ENCODE data around the gene CLDN22. TPM values are rescaled to one million over a fixed set of nuclear protein-coding genes. Genes with fewer than 3 reads are reported as not detected.

The CLDN22 gene
- total and polyA plus RNA-seq, 4 donors = 0.09 to 0.49 (median 0.11) TPM; not detected in 1

DNA sequence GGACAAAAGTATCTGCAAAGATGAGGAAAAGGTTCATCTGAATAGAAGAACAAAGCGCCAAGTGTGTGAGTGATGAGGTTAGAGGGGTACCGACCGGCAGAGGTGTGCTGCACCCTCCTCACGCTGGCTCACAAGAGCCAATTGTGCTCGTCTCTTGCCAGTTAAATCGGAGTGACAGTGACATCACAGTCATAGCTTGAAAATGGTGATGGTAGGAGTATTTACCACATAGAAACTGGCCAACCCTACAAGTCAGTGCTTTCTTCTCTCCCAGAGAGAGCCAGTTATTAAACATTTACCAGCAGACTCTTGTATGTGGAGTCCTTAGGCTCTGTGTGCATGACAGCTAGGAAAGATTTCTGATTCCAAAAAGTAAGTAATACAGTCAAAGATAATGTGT, 32.4 kb downstream of the CLDN22 start:
- WGBS, 2 donors = 85 to 90% methylated on average over 6 of the region's 6 CpGs
- H3K4me3 ChIP-seq = no peak overlapping the region
- peaks cover 21 to 52% (median 35%) of the 10 kb centered on the region in 4 donors for H3K36me3 ChIP-seq (ENCODE audit: control insufficient read depth in 4 of 4, insufficient read depth in 4 of 4, low read length in 4 of 4)
- no peak overlapping the region for H3K27ac ChIP-seq (ENCODE audit: low read depth in 1 of 2, low read length in 1 of 2)
- H3K9me3 ChIP-seq (ENCODE audit: control insufficient read depth in 4 of 4, insufficient read depth in 3 of 4, low read length in 3 of 4) = no peaks in the 10 kb centered on the region
- no peaks in the 10 kb centered on the region for H3K27me3 ChIP-seq (ENCODE audit: control insufficient read depth in 3 of 3, insufficient read depth in 3 of 3, low read length in 2 of 3)
- no peak overlapping the region for H3K9ac ChIP-seq (ENCODE audit: insufficient read depth in 1 of 2, low read length in 2 of 2)
- DNase-seq = no peak
- TF ChIP-seq, protein P1, sequence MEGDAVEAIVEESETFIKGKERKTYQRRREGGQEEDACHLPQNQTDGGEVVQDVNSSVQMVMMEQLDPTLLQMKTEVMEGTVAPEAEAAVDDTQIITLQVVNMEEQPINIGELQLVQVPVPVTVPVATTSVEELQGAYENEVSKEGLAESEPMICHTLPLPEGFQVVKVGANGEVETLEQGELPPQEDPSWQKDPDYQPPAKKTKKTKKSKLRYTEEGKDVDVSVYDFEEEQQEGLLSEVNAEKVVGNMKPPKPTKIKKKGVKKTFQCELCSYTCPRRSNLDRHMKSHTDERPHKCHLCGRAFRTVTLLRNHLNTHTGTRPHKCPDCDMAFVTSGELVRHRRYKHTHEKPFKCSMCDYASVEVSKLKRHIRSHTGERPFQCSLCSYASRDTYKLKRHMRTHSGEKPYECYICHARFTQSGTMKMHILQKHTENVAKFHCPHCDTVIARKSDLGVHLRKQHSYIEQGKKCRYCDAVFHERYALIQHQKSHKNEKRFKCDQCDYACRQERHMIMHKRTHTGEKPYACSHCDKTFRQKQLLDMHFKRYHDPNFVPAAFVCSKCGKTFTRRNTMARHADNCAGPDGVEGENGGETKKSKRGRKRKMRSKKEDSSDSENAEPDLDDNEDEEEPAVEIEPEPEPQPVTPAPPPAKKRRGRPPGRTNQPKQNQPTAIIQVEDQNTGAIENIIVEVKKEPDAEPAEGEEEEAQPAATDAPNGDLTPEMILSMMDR (IDR thresholded peaks at IDR 0.05; ENCODE audit: control extremely low read depth, extremely low read depth) = no peak
- peaks cover 0 to 9% (median 2%) of the 10 kb centered on the region in 5 donors for H3K4me1 ChIP-seq (ENCODE audit: control insufficient read depth in 5 of 5, insufficient read depth in 5 of 5, low read length in 5 of 5)
- ATAC-seq (ENCODE audit: insufficient read depth, low FRiP score) = no peak

GRCh38 chr4:183287309-183287659, 32.8 kb downstream of the CLDN22 start:
- no peaks in the 10 kb centered on the region for H3K27me3 ChIP-seq (ENCODE audit: control insufficient read depth in 3 of 3, insufficient read depth in 3 of 3, low read length in 2 of 3)
- 69 to 87% methylated on average over 2 of the region's 2 CpGs for WGBS, 2 donors
- H3K9me3 ChIP-seq (ENCODE audit: control insufficient read depth in 4 of 4, insufficient read depth in 3 of 4, low read length in 3 of 4) = no peaks in the 10 kb centered on the region
- H3K9ac ChIP-seq (ENCODE audit: insufficient read depth in 1 of 2, low read length in 2 of 2) = no peak overlapping the region
- DNase-seq (no peak), ATAC-seq (ENCODE audit: insufficient read depth, low FRiP score) (no peak)
- TF ChIP-seq, protein P1 (IDR thresholded peaks at IDR 0.05; ENCODE audit: control extremely low read depth, extremely low read depth) = no peak
- peaks cover 0 to 9% (median 2%) of the 10 kb centered on the region in 5 donors for H3K4me1 ChIP-seq (ENCODE audit: control insufficient read depth in 5 of 5, insufficient read depth in 5 of 5, low read length in 5 of 5)
- H3K27ac ChIP-seq (ENCODE audit: low read depth in 1 of 2, low read length in 1 of 2) = no peak overlapping the region
- H3K4me3 ChIP-seq = no peak overlapping the region
- peaks cover 21 to 54% (median 39%) of the 10 kb centered on the region in 4 donors for H3K36me3 ChIP-seq (ENCODE audit: control insufficient read depth in 4 of 4, insufficient read depth in 4 of 4, low read length in 4 of 4)

DNA sequence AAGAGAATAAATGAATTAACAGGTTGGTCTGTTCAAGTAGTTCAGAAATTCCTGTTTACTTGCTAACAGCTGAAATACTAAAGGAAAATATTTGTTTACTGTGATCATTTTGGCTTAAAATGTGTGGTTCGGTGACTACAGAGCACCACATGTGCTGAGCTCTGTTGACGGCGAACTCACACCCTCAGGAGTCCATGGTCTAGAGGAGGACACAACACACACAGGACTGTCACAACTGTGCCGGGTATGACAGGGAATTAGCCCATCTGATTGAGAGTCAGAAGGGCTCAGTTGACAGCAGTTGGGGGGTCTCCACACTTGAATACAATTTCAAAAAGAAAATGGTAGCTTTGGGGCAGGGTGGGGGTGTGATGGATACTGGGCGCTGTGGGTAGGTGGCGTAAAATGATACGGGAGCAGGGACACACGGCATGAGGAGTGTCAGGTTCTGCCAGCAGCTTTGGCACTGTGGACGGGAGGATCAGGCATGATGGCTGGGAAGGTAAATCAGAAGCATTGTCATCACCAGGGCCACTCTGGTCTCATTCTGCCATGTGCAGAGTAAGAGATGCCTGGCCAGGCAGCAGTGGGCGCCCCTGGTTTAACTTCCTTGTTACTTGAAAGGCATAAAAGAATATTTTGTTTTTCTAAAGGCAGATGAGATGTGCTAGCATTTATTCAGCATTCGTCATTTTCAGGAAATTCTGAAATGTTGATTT, 33.3 kb downstream of the CLDN22 start:
- TF ChIP-seq, protein P1 (IDR thresholded peaks at IDR 0.05; ENCODE audit: control extremely low read depth, extremely low read depth) = no peak
- H3K36me3 ChIP-seq (ENCODE audit: control insufficient read depth in 4 of 4, insufficient read depth in 4 of 4, low read length in 4 of 4) = peaks cover 23 to 54% (median 39%) of the 10 kb centered on the region in 4 donors
- no peak overlapping the region for H3K9ac ChIP-seq (ENCODE audit: insufficient read depth in 1 of 2, low read length in 2 of 2)

More for the DNA sequence above, 33.3 kb downstream of the CLDN22 start:
- no peaks in the 10 kb centered on the region for H3K27me3 ChIP-seq (ENCODE audit: control insufficient read depth in 3 of 3, insufficient read depth in 3 of 3, low read length in 2 of 3)
- ATAC-seq (ENCODE audit: insufficient read depth, low FRiP score) (no peak), DNase-seq (no peak)
- H3K4me1 ChIP-seq (ENCODE audit: control insufficient read depth in 5 of 5, insufficient read depth in 5 of 5, low read length in 5 of 5) = peaks cover 0 to 9% (median 2%) of the 10 kb centered on the region in 5 donors
- H3K4me3 ChIP-seq = no peak overlapping the region
- WGBS, 2 donors = 94 to 96% methylated on average over 11 of the region's 11 CpGs
- no peaks in the 10 kb centered on the region for H3K9me3 ChIP-seq (ENCODE audit: control insufficient read depth in 4 of 4, insufficient read depth in 3 of 4, low read length in 3 of 4)
- H3K27ac ChIP-seq (ENCODE audit: low read depth in 1 of 2, low read length in 1 of 2) = no peak overlapping the region

All from lung (tissue), 12 donors.